ENCODE data around the gene CCM2. TPM values are rescaled to one million over a fixed set of nuclear protein-coding genes. Genes with fewer than 3 reads are reported as not detected.

CCM2 gene
- total RNA-seq, 1 experiment from 2014 or later = 29.0 TPM

GRCh38 chr7:44966731-44967538, 33.1 kb upstream of the CCM2 start:
- in situ Hi-C loops (cut with HindIII; ENCODE audit: low pct_unique_long_range_greater_than_20kb, low sequenced_read_pairs) = no loop called here
- no peak for DNase-seq (ENCODE audit: low read depth, low spot score)

- in situ Hi-C loops (cut with HindIII; ENCODE audit: low pct_unique_long_range_greater_than_20kb, low sequenced_read_pairs) = no loop called here
- peak; percentile 82 for DNase-seq (ENCODE audit: low read depth, low spot score)
Observed at GRCh38 chr7:44967571-44968446, 32.2 kb upstream of the CCM2 start.

- DNase-seq (ENCODE audit: low read depth, low spot score) = no peak
- in situ Hi-C loops (cut with HindIII; ENCODE audit: low pct_unique_long_range_greater_than_20kb, low sequenced_read_pairs) = no loop called here
Observed at GRCh38 chr7:44969049-44969700, 30.8 kb upstream of the CCM2 start.

- no peak for DNase-seq (ENCODE audit: low read depth, low spot score)
- in situ Hi-C loops (cut with HindIII; ENCODE audit: low pct_unique_long_range_greater_than_20kb, low sequenced_read_pairs) = no loop called here
Observed at GRCh38 chr7:44969701-44970522, 30.1 kb upstream of the CCM2 start.

- DNase-seq (ENCODE audit: low read depth, low spot score) = no peak
- in situ Hi-C loops (cut with HindIII; ENCODE audit: low pct_unique_long_range_greater_than_20kb, low sequenced_read_pairs) = no loop called here
Observed at GRCh38 chr7:44970523-44971051, 29.4 kb upstream of the CCM2 start.

- DNase-seq (ENCODE audit: low read depth, low spot score) = no peak
- in situ Hi-C loops (cut with HindIII; ENCODE audit: low pct_unique_long_range_greater_than_20kb, low sequenced_read_pairs) = no loop called here
Observed at GRCh38 chr7:44971188-44971901, 28.7 kb upstream of the CCM2 start.

- in situ Hi-C loops (cut with HindIII; ENCODE audit: low pct_unique_long_range_greater_than_20kb, low sequenced_read_pairs) = no loop called here
- no peak for DNase-seq (ENCODE audit: low read depth, low spot score)
Observed at GRCh38 chr7:44971902-44972441, 28.0 kb upstream of the CCM2 start.

GRCh38 chr7:44972562-44972961, 27.4 kb upstream of the CCM2 start:
- in situ Hi-C loops (cut with HindIII; ENCODE audit: low pct_unique_long_range_greater_than_20kb, low sequenced_read_pairs) = no loop called here

GRCh38 chr7:44973610-44974401, 26.2 kb upstream of the CCM2 start:
- in situ Hi-C loops (cut with HindIII; ENCODE audit: low pct_unique_long_range_greater_than_20kb, low sequenced_read_pairs) = no loop called here
- peak; percentile 85 for DNase-seq (ENCODE audit: low read depth, low spot score)

More at GRCh38 chr7:44972562-44972961, 27.4 kb upstream of the CCM2 start:
- DNase-seq (ENCODE audit: low read depth, low spot score) = no peak

- no peak for DNase-seq (ENCODE audit: low read depth, low spot score)
- in situ Hi-C loops (cut with HindIII; ENCODE audit: low pct_unique_long_range_greater_than_20kb, low sequenced_read_pairs) = no loop called here
Observed at GRCh38 chr7:44974549-44974948, 25.5 kb upstream of the CCM2 start.

- DNase-seq (ENCODE audit: low read depth, low spot score) = no peak
- in situ Hi-C loops (cut with HindIII; ENCODE audit: low pct_unique_long_range_greater_than_20kb, low sequenced_read_pairs) = no loop called here
Observed at GRCh38 chr7:44975331-44976039, 24.5 kb upstream of the CCM2 start.

GRCh38 chr7:44976040-44976745, 23.8 kb upstream of the CCM2 start:
- DNase-seq (ENCODE audit: low read depth, low spot score) = no peak
- in situ Hi-C loops (cut with HindIII; ENCODE audit: low pct_unique_long_range_greater_than_20kb, low sequenced_read_pairs) = no loop called here

GRCh38 chr7:44976746-44977196, 23.2 kb upstream of the CCM2 start:
- DNase-seq (ENCODE audit: low read depth, low spot score) = no peak
- in situ Hi-C loops (cut with HindIII; ENCODE audit: low pct_unique_long_range_greater_than_20kb, low sequenced_read_pairs) = no loop called here

GRCh38 chr7:44977304-44977958, 22.6 kb upstream of the CCM2 start:
- no peak for DNase-seq (ENCODE audit: low read depth, low spot score)
- in situ Hi-C loops (cut with HindIII; ENCODE audit: low pct_unique_long_range_greater_than_20kb, low sequenced_read_pairs) = no loop called here

All from SK-MEL-5 (cell line).